Amniotic epithelial cell (primary cell): ENCODE results near the gene ABCG1.

Experiments
- DNase-seq: peaks from one replicate; pipeline ENCODE4 v3.0.0-alpha.2; 2010; ENCODE audit warnings: low read depth

Gene ABCG1

GRCh38 chr21:42191696-42192595 lies 27.0 kb upstream of the ABCG1 start:
- peak; percentile 29 for DNase-seq

GRCh38 chr21:42193131-42193671 lies 25.7 kb upstream of the ABCG1 start:
- DNase-seq: peak; percentile 91

GRCh38 chr21:42193721-42194120 lies 25.2 kb upstream of the ABCG1 start:
- DNase-seq: no peak

- no peak for DNase-seq
Observed at GRCh38 chr21:42194863-42195262, 24.1 kb upstream of the ABCG1 start.

GRCh38 chr21:42195378-42196031 lies 23.4 kb upstream of the ABCG1 start:
- peak; percentile 77 for DNase-seq

GRCh38 chr21:42198929-42199867 lies 19.7 kb upstream of the ABCG1 start:
- peak; percentile 94 for DNase-seq

GRCh38 chr21:42199868-42200463 lies 19.0 kb upstream of the ABCG1 start:
- no peak for DNase-seq

GRCh38 chr21:42200906-42201614 lies 17.9 kb upstream of the ABCG1 start:
- DNase-seq: no peak

- no peak for DNase-seq
Observed at GRCh38 chr21:42201615-42202161, 17.3 kb upstream of the ABCG1 start.

- DNase-seq: peak; percentile 24
Observed at GRCh38 chr21:42202321-42202720, 16.6 kb upstream of the ABCG1 start.

GRCh38 chr21:42203321-42203720 lies 15.6 kb upstream of the ABCG1 start:
- DNase-seq: no peak

GRCh38 chr21:42203936-42204335 lies 15.0 kb upstream of the ABCG1 start:
- no peak for DNase-seq

- DNase-seq: no peak
Observed at GRCh38 chr21:42207426-42207825, 11.5 kb upstream of the ABCG1 start.

- no peak for DNase-seq
Observed at GRCh38 chr21:42208036-42208435, 10.9 kb upstream of the ABCG1 start.

- DNase-seq: no peak
Observed at GRCh38 chr21:42208801-42209490, 10.0 kb upstream of the ABCG1 start.

GRCh38 chr21:42209801-42210479 lies 9.0 kb upstream of the ABCG1 start:
- DNase-seq: peak; percentile 42

GRCh38 chr21:42212266-42212665 lies 6.7 kb upstream of the ABCG1 start:
- DNase-seq: no peak

GRCh38 chr21:42213082-42213774 lies 5.7 kb upstream of the ABCG1 start:
- DNase-seq: no peak
